GM18498 (cell line): Measurements from ENCODE around the gene RNF114.

Experiments
- ATAC-seq: cut with Tn5 transposase; IDR thresholded peaks from one replicate; pipeline ENCODE4 v1.9.1; 2021; ENCODE audit warnings: mild to moderate bottlenecking, moderate library complexity; ENCODE audit not compliant: unreplicated experiment

Gene RNF114

GRCh38 chr20:49901588-49901987, 34.6 kb upstream of the RNF114 start:
- ATAC-seq = no peak

- no peak for ATAC-seq
These were observed 31.6 kb upstream of the RNF114 start for GRCh38 chr20:49904440-49905214.

- no peak for ATAC-seq
These were observed 30.6 kb upstream of the RNF114 start for GRCh38 chr20:49905415-49906091.

GRCh38 chr20:49906101-49906604, 30.0 kb upstream of the RNF114 start:
- ATAC-seq = no peak

GRCh38 chr20:49906615-49907154, 29.5 kb upstream of the RNF114 start:
- no peak for ATAC-seq

GRCh38 chr20:49907405-49908257, 28.6 kb upstream of the RNF114 start:
- ATAC-seq = no peak

GRCh38 chr20:49908258-49908565, 28.0 kb upstream of the RNF114 start:
- no peak for ATAC-seq

GRCh38 chr20:49909499-49910339, 26.5 kb upstream of the RNF114 start:
- no peak for ATAC-seq

- no peak for ATAC-seq
These were observed 25.9 kb upstream of the RNF114 start for GRCh38 chr20:49910340-49910706.

- no peak for ATAC-seq
These were observed 22.7 kb upstream of the RNF114 start for GRCh38 chr20:49913399-49914047.

GRCh38 chr20:49914310-49915117, 21.7 kb upstream of the RNF114 start:
- no peak for ATAC-seq

GRCh38 chr20:49915118-49915379, 21.1 kb upstream of the RNF114 start:
- no peak for ATAC-seq

GRCh38 chr20:49915380-49916145, 20.6 kb upstream of the RNF114 start, which contains the start of gene SPATA2:
SPATA2 (minus strand) TSS chr20:49915529; CDS start chr20:49908490, 7,039 bp downstream.
- ATAC-seq = peak; percentile 86

- ATAC-seq = no peak
These were observed 19.8 kb upstream of the RNF114 start for GRCh38 chr20:49916146-49917002.

- no peak for ATAC-seq
These were observed 17.8 kb upstream of the RNF114 start for GRCh38 chr20:49918446-49918845.

- no peak for ATAC-seq
These were observed 17.2 kb upstream of the RNF114 start for GRCh38 chr20:49919009-49919408.

- ATAC-seq = no peak
These were observed 16.7 kb upstream of the RNF114 start for GRCh38 chr20:49919461-49919860.

- no peak for ATAC-seq
These were observed 11.9 kb upstream of the RNF114 start for GRCh38 chr20:49924247-49924646.
